Panc1 (cell line): ENCODE results near the gene MACROD1. TPM values are rescaled to one million over a fixed set of nuclear protein-coding genes. Genes with fewer than 3 reads are reported as not detected.

Source experiments
- ATAC-seq: fragments of 200-7000 bp; cut with Tn5 transposase; 2 replicates; pipeline ENCODE4 v1.9.1; 2020; ENCODE audit warnings: mild to moderate bottlenecking, moderate library complexity
- BruUV-seq: library from RNA; stranded (reverse); fragments of 400-500 nt; replicated peaks from 2 replicates; lab custom pipeline; 2021; lab: Mats Ljungman, UMichigan
- CTCF ChIA-PET: fragments of 300-600 bp; sonication (Branson Sonifier 250); formaldehyde crosslinking; loops from one replicate; lab custom pipeline; 2022; ENCODE audit warnings: antibody characterized with exemption; lab: Charles Lee
- POLR2A ChIA-PET: fragments of 300-600 bp; sonication (Branson Sonifier 250); formaldehyde crosslinking; loops from one replicate; lab custom pipeline; 2022; ENCODE audit warnings: antibody characterized with exemption; lab: Charles Lee
- DNase-seq: peaks from one replicate; pipeline ENCODE4 v3.0.0-alpha.2; 2010; ENCODE audit warnings: low read depth, low spot score
- H3K27ac ChIP-seq: 2 replicates; pipeline ENCODE4 v1.5.1; 2011; ENCODE audit warnings: mild to moderate bottlenecking, low read length, inconsistent platforms
- H3K27me3 ChIP-seq: fragments of 200-500 bp; sonication (Bioruptor generic); 2 replicates; pipeline ENCODE4 v1.6.0; 2014; ENCODE audit warnings: low read length, inconsistent platforms; ENCODE audit not compliant: control insufficient read depth, insufficient read depth
- H3K36me3 ChIP-seq: fragments of 200-500 bp; sonication (Bioruptor generic); 2 replicates; pipeline ENCODE4 v1.5.1; 2014; ENCODE audit warnings: inconsistent platforms, mild to moderate bottlenecking, low read length, moderate library complexity; ENCODE audit not compliant: control insufficient read depth, insufficient read depth
- H3K4me1 ChIP-seq: 2 replicates; pipeline ENCODE4 v1.5.1; 2011; ENCODE audit warnings: inconsistent platforms, mild to moderate bottlenecking, low read length, moderate library complexity; ENCODE audit not compliant: control insufficient read depth, insufficient read depth
- H3K4me3 ChIP-seq, 2 experiments: 2 replicates each; pipeline ENCODE4 v1.5.1; 2011 to 2012; ENCODE audit warnings: low read depth in 2 of 2, low read length in 2 of 2, mild to moderate bottlenecking in 2 of 2, inconsistent platforms in 1 of 2, moderate library complexity in 1 of 2
- H3K9me3 ChIP-seq: fragments of 200-500 bp; sonication (Bioruptor generic); 2 replicates; pipeline ENCODE4 v1.5.1; 2014; ENCODE audit warnings: low read depth, mild to moderate bottlenecking, inconsistent platforms, low read length, moderate library complexity; ENCODE audit not compliant: control insufficient read depth, insufficient read depth
- POLR2AphosphoS5 ChIP-seq: IDR thresholded peaks from 2 replicates; pipeline ENCODE4 v1.6.1; 2012; ENCODE audit warnings: mild to moderate bottlenecking, low read depth, low read length, moderate library complexity
- SIN3A ChIP-seq: IDR thresholded peaks from 2 replicates; pipeline ENCODE4 v1.6.1; 2012; ENCODE audit warnings: low read depth, mild to moderate bottlenecking, low read length, moderate library complexity, borderline replicate concordance; ENCODE audit not compliant: insufficient read depth
- in situ Hi-C: cut with HindIII; loops from 2 replicates; pipeline ENCODE4 v1.10.0; 2016; ENCODE audit warnings: low sequenced_read_pairs, low pct_unique_long_range_greater_than_20kb
- intact Hi-C: fragments of 100-400 bp; cut with micrococcal nuclease; formaldehyde crosslinking; loops from one replicate; pipeline ENCODE4 v1.10.0; 2022; ENCODE audit not compliant: unreplicated experiment
- total RNA-seq: library from RNA; stranded (reverse); gene quantifications from one replicate; pipeline ENCODE4 v1.2.1, GENCODE V29; 2021; ENCODE audit not compliant: unreplicated experiment
- TF ChIP-seq, protein P1 (sequence below), 2 experiments: IDR thresholded peaks; 2 replicates each; pipeline ENCODE4 v1.6.1; 2011 to 2012; ENCODE audit warnings: low read depth in 2 of 2, control low read depth in 1 of 2, low read length in 1 of 2, mild to moderate bottlenecking in 1 of 2, moderate library complexity in 1 of 2; ENCODE audit not compliant: insufficient read depth in 1 of 2
- TF ChIP-seq, protein P2 (sequence below): fragments of 450-650 bp; IDR thresholded peaks from 2 replicates; pipeline ENCODE4 v1.5.1; 2017; ENCODE audit warnings: mild to moderate bottlenecking

Gene MACROD1
- total RNA-seq, 1 experiment from 2014 or later = 16.8 TPM

DNA sequence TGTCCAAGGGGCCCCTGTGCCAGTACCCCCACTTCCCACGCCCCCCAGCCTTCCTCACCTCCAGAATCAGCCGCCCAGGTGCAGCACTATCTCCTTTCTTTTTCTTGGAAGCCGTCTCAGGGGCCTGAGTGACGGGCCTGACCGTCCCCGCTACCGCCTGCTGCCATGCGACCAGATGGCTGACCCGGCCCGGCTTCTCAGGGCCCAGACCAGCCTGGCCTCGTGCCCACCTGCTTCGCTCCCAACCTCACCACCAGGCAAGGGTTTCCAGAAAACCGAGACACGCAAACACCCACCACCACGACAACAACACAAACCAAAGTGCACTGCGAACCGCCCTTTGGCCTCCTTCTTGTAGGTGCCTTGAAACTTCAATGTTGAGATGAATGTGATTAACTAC is 39.1 kb downstream of the MACROD1 start:
- Histone ChIP-seq H3K4me1 (peaks cover 11% of the 10 kb centered on the region), H3K27me3 (no peaks in the 10 kb centered on the region), H3K4me3 (no peak overlapping the region), H3K9me3 (no peaks in the 10 kb centered on the region), H3K36me3 (no peaks in the 10 kb centered on the region), H3K27ac (no peak overlapping the region)
- in situ Hi-C loops = no loop called here
- TF ChIP-seq, protein P1, sequence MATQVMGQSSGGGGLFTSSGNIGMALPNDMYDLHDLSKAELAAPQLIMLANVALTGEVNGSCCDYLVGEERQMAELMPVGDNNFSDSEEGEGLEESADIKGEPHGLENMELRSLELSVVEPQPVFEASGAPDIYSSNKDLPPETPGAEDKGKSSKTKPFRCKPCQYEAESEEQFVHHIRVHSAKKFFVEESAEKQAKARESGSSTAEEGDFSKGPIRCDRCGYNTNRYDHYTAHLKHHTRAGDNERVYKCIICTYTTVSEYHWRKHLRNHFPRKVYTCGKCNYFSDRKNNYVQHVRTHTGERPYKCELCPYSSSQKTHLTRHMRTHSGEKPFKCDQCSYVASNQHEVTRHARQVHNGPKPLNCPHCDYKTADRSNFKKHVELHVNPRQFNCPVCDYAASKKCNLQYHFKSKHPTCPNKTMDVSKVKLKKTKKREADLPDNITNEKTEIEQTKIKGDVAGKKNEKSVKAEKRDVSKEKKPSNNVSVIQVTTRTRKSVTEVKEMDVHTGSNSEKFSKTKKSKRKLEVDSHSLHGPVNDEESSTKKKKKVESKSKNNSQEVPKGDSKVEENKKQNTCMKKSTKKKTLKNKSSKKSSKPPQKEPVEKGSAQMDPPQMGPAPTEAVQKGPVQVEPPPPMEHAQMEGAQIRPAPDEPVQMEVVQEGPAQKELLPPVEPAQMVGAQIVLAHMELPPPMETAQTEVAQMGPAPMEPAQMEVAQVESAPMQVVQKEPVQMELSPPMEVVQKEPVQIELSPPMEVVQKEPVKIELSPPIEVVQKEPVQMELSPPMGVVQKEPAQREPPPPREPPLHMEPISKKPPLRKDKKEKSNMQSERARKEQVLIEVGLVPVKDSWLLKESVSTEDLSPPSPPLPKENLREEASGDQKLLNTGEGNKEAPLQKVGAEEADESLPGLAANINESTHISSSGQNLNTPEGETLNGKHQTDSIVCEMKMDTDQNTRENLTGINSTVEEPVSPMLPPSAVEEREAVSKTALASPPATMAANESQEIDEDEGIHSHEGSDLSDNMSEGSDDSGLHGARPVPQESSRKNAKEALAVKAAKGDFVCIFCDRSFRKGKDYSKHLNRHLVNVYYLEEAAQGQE (IDR thresholded peaks at IDR 0.05; ENCODE audit: insufficient read depth in 1 of 2, low read depth in 2 of 2, low read length in 1 of 2) = no peak
- no peak for TF ChIP-seq SIN3A
- no peak for TF ChIP-seq POLR2AphosphoS5
- ChIA-PET CTCF (no interaction called here), POLR2A (no interaction called here)
- DNase-seq = no peak
- intact Hi-C loops = no loop called here
- ATAC-seq = no peak
- no TSS peak for BruUV-seq

DNA sequence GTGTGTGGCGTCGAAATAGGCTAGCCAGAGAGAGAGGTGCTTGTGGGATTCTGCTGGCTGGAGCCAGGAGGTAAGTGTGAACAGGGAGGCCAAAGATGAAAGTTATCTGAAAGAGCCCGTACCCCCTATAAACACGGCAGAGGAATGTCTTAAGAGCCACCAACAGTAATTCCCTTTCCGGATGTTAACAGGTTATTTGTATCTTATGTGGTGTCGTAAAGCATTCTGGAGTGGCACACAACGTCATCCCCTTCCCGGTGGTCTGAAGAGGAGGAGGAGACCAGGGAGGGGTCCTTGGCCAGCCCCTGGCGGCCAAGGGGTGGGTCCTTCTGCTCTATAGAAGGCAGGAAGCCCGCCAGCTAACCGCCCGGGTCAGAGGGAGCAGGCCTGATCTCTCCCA is 39.5 kb downstream of the MACROD1 start:
- DNase-seq = no peak
- BruUV-seq = no TSS peak
- H3K4me3 ChIP-seq = no peak overlapping the region
- H3K9me3 ChIP-seq = no peaks in the 10 kb centered on the region
- no peaks in the 10 kb centered on the region for H3K36me3 ChIP-seq
- intact Hi-C loops = no loop called here
- in situ Hi-C loops = no loop called here
- H3K27ac ChIP-seq = no peak overlapping the region
- peaks cover 7% of the 10 kb centered on the region for H3K4me1 ChIP-seq
- TF ChIP-seq, protein P1 (IDR thresholded peaks at IDR 0.05; ENCODE audit: insufficient read depth in 1 of 2, low read depth in 2 of 2, low read length in 1 of 2) = no peak
- TF ChIP-seq POLR2AphosphoS5 (no peak), SIN3A (no peak)
- TF ChIP-seq, protein P2, sequence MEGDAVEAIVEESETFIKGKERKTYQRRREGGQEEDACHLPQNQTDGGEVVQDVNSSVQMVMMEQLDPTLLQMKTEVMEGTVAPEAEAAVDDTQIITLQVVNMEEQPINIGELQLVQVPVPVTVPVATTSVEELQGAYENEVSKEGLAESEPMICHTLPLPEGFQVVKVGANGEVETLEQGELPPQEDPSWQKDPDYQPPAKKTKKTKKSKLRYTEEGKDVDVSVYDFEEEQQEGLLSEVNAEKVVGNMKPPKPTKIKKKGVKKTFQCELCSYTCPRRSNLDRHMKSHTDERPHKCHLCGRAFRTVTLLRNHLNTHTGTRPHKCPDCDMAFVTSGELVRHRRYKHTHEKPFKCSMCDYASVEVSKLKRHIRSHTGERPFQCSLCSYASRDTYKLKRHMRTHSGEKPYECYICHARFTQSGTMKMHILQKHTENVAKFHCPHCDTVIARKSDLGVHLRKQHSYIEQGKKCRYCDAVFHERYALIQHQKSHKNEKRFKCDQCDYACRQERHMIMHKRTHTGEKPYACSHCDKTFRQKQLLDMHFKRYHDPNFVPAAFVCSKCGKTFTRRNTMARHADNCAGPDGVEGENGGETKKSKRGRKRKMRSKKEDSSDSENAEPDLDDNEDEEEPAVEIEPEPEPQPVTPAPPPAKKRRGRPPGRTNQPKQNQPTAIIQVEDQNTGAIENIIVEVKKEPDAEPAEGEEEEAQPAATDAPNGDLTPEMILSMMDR = no peak
- ChIA-PET CTCF (no interaction called here), POLR2A (no interaction called here)
- no peak for ATAC-seq
- H3K27me3 ChIP-seq = no peaks in the 10 kb centered on the region
